Measurements from ENCODE around the gene XYLT2. TPM values are rescaled to one million over a fixed set of nuclear protein-coding genes. Genes with fewer than 3 reads are reported as not detected.

Gene XYLT2
- total and polyA plus RNA-seq, 2 of the 8 experiments (the other 6 are each of a cell fraction or from before 2014, with no cell fraction given), result 28.0 to 29.9 TPM

GRCh38 chr17:50311483-50311882 is 34.4 kb upstream of the XYLT2 start:
- 0 out of 4 replicates have a peak, but pooled peaks cover 0 to 3% of the 10 kb centered on the region in 2 experiments for H3K9me3 ChIP-seq (ENCODE audit: insufficient read depth in 2 of 2, low read depth in 1 of 2, low read length in 1 of 2)
- DNase-seq (ENCODE audit: low read depth in 1 of 2, low spot score in 2 of 2), result no peak
- no peaks in the 10 kb centered on the region for H4K20me1 ChIP-seq (replicated peaks in 1 of 2; ENCODE audit: control insufficient read depth in 1 of 2, insufficient read depth in 2 of 2, low read length in 2 of 2)
- CTCF ChIA-PET (ENCODE audit: partially characterized antibody), result interaction anchor here (1.0 to 6.4 kb wide), 12 partner anchors 11 to 172 kb away, joined by 3 to 47 read pairs (median 4); partner anchors contain the start of gene COL1A1
- no peak overlapping the region for H2BK15ac ChIP-seq (ENCODE audit: low read length)
- no peak for TF ChIP-seq CTBP2 (IDR thresholded peaks at IDR 0.05; ENCODE audit: borderline replicate concordance, insufficient read depth, insufficient read length, low read length)
- no peak for TF ChIP-seq ASH2L (IDR thresholded peaks at IDR 0.05; ENCODE audit: low read length)
- TF ChIP-seq GABPA (IDR thresholded peaks at IDR 0.05; ENCODE audit: borderline replicate concordance, insufficient read depth, low read length), result no peak
- TF ChIP-seq POLR2AphosphoS5 (IDR thresholded peaks at IDR 0.05; ENCODE audit: low read depth, low read length), result no peak
- TF ChIP-seq POU5F1 (IDR thresholded peaks at IDR 0.05; ENCODE audit: low read depth, low read length), result no peak
- H3K9ac ChIP-seq (replicated peaks in 1 of 4; ENCODE audit: extremely low read depth in 1 of 4, low read depth in 3 of 4, low read length in 3 of 4), result no peak overlapping the region
- no peak overlapping the region for H3K56ac ChIP-seq (replicated peaks; ENCODE audit: insufficient read length, low read depth, low read length)
- H2AFZ ChIP-seq (ENCODE audit: low read length), result no peak overlapping the region
- no peak overlapping the region; a peak in 1 of 4 replicates for H3K4me2 ChIP-seq (ENCODE audit: insufficient read depth in 1 of 2, low read depth in 2 of 2, low read length in 2 of 2)
- no peak overlapping the region for H4K91ac ChIP-seq (replicated peaks; ENCODE audit: insufficient read length, low read length)
- no peaks in the 10 kb centered on the region for H3K27me3 ChIP-seq (replicated peaks in 1 of 4; ENCODE audit: control insufficient read depth in 3 of 4, extremely low read depth in 1 of 4, insufficient read depth in 3 of 4, low read length in 3 of 4)
- H3K18ac ChIP-seq (ENCODE audit: extremely low read depth, low read length), result no peak overlapping the region
- H3K27ac ChIP-seq (ENCODE audit: low read depth, low read length), result no peak overlapping the region
- H2BK5ac ChIP-seq (ENCODE audit: low read depth, low read length), result no peak overlapping the region
- H2BK120ac ChIP-seq (replicated peaks; ENCODE audit: low read depth, low read length), result no peak overlapping the region
- no peaks in the 10 kb centered on the region for H3K36me3 ChIP-seq (ENCODE audit: control insufficient read depth in 2 of 4, insufficient read depth in 4 of 4, low read length in 3 of 4)
- 69% methylated on average over 4 of the region's 4 CpGs; no CpG with 5 or more reads in 1 of the 2 experiments for WGBS, 2 experiments (ENCODE audit: extremely low coverage in 1 of 2, insufficient coverage in 1 of 2, insufficient read length in 1 of 2, insufficient replicate concordance in 2 of 2, low coverage in 1 of 2, low lambda C conversion rate in 2 of 2, missing lambda C conversion rate in 1 of 2)
- no peak overlapping the region for H4K5ac ChIP-seq (ENCODE audit: insufficient read length, low read depth, low read length)
- H3K79me2 ChIP-seq (ENCODE audit: control insufficient read depth in 1 of 2, insufficient read depth in 2 of 2, low read length in 2 of 2), result no peaks in the 10 kb centered on the region
- no peaks in the 10 kb centered on the region for H3K79me1 ChIP-seq (ENCODE audit: low read depth, low read length)
- FAIRE-seq, result no peak
- H3K23ac ChIP-seq (ENCODE audit: insufficient read length), result no peak overlapping the region
- POLR2A ChIA-PET (ENCODE audit: partially characterized antibody), result interaction anchor here (1.2 to 1.4 kb wide), 2 partner anchors 46 to 54 kb away, joined by 3 read pairs; no protein-coding TSS in a partner anchor
- H2BK20ac ChIP-seq (ENCODE audit: low read length), result no peak overlapping the region
- H2BK12ac ChIP-seq (ENCODE audit: low read depth, low read length), result no peak overlapping the region
- no peak overlapping the region for H2AK5ac ChIP-seq (ENCODE audit: low read depth, low read length)
- H3K4me1 ChIP-seq (replicated peaks in 1 of 4; ENCODE audit: control insufficient read depth in 3 of 4, insufficient read depth in 4 of 4, low read length in 3 of 4), result peaks cover 2 to 12% (median 7%) of the 10 kb centered on the region in 4 experiments; a peak in 4 of 7 replicates
- no peak overlapping the region for H3K4me3 ChIP-seq (ENCODE audit: extremely low read depth in 1 of 4, insufficient read depth in 2 of 4, low read depth in 3 of 4, low read length in 4 of 4)
- no peaks in the 10 kb centered on the region for H3K23me2 ChIP-seq (ENCODE audit: low read depth, low read length)
- no peak overlapping the region for H3K4ac ChIP-seq (replicated peaks; ENCODE audit: insufficient read length, low read depth, low read length)
- no peak overlapping the region for H4K8ac ChIP-seq (ENCODE audit: extremely low read depth, insufficient read depth, low read length)
- no peak overlapping the region for H3K14ac ChIP-seq (ENCODE audit: insufficient read length)
